K562 (cell line): ENCODE measurements around the gene SERINC5.

ENCODE experiments used
- CTBP1 ChIP-seq: fragments of 450-650 bp; IDR thresholded peaks from 2 replicates; pipeline ENCODE4 v1.6.1; 2016; ENCODE audit warnings: borderline replicate concordance
- CTCF ChIP-seq, 3 experiments: IDR thresholded peaks in 2 of 3; conservative IDR thresholded peaks in 1 of 3; 2 replicates each; pipeline ENCODE4 v1.5.1; 2011 to 2012; ENCODE audit warnings: low read length in 3 of 3, mild to moderate bottlenecking in 3 of 3, control low read depth in 2 of 3, improper control_type of control experiment in 1 of 3, inconsistent platforms in 1 of 3, low read depth in 1 of 3, mixed read lengths in 1 of 3, moderate library complexity in 1 of 3; ENCODE audit not compliant: insufficient read depth in 2 of 3
- POLR2AphosphoS5 ChIP-seq: IDR thresholded peaks from 2 replicates; pipeline ENCODE4 v1.6.1; 2011; ENCODE audit warnings: mild to moderate bottlenecking, low read depth, low read length, moderate library complexity; ENCODE audit not compliant: control insufficient read depth, insufficient read depth
- ZNF232 ChIP-seq: sonication (generic); formaldehyde crosslinking; IDR thresholded peaks from 2 replicates; pipeline ENCODE4 v1.8.0; 2022; ENCODE audit warnings: mild to moderate bottlenecking, missing genetic modification reagents
- ZNF583 ChIP-seq: fragments of 250-450 bp; sonication (Bioruptor Pico); IDR thresholded peaks from 2 replicates; pipeline ENCODE4 v1.4.0; 2020

DNA sequence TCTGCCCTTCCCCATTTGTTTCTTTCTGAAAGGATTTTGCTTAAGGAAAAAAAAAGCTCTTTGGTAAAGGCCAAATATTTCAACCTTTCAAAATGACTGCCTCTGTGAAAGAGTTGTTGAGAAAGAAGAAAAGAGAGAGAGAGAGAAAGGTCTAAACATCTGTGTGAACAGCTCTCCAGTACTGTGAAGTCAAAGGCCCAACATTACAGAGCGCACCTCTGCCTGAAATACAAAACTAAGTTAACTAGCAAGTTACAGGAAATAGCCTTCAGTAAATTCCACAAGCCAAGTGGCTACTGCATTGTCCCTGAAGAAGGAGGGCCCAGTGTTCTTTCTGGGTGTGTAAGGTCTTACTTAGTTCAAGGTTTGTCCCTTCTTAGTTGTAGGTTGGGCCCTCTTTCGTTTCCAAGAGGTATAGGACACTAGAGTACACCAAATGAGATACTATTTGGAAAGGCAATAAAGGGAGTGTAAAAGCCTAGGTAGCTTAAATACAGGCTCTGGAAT is 116.3 kb downstream of the SERINC5 start:
- TF ChIP-seq CTCF (IDR thresholded peaks at IDR 0.05 in 2 of 3, conservative IDR thresholded peaks at IDR 0.05 in 1 of 3; ENCODE audit: insufficient read depth in 2 of 3, low read depth in 1 of 3, low read length in 3 of 3) (no peak), ZNF583 (CRISPR knock-in tag) (no peak), CTBP1 (no peak), POLR2AphosphoS5 (no peak), ZNF232 (CRISPR knock-in tag) (no peak)
